ENCODE data around the gene TXN. TPM values are rescaled to one million over a fixed set of nuclear protein-coding genes. Genes with fewer than 3 reads are reported as not detected.

Gene TXN
- total RNA-seq, 4 donors from 2014 or later, result 44.9 to 130 (median 58.5) TPM

Other genes with a start within 250 kb of the TXN start
- not detected for gene C9orf152, start 48.3 kb downstream of the TXN start, total RNA-seq
- not detected for gene TXNDC8, start 81.4 kb upstream of the TXN start, total RNA-seq

Measured in gastrocnemius medialis (tissue), 4 donors.